A172 (cell line): ENCODE data around the gene NTM. TPM values are rescaled to one million over a fixed set of nuclear protein-coding genes. Genes with fewer than 3 reads are reported as not detected.

Experiments
- DNase-seq: peaks from one replicate; pipeline ENCODE4 v3.0.0-alpha.2; 2015; ENCODE audit warnings: low spot score
- total RNA-seq: library from RNA; depleted of rRNA; stranded (reverse); fragments of >200 nt; shearing (Covaris generic); gene quantifications from 2 replicates; pipeline ENCODE4 v1.2.3, GENCODE V29; 2014

The NTM gene
- total RNA-seq, 1 experiment from 2014 or later, result 1.4 TPM

DNA sequence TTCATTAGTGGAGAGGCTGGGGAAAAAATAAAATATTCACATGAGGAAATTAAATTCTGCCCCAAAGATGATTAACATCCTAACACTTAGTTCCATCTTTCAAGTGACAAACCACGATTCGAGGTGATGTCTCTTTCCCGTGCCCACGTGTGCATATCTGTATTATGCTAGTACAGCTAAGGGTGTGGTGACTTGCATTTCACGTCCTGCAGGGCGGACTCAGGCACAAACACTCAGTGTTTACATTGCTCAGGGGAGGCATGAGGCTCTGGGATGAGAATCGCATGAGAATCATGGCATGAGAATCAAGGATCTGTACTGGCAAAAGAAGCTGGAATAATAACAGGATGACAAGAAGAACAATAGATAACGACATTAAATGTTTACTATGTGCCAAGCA lies 179.4 kb downstream of the NTM start:
- no peak for DNase-seq

DNA sequence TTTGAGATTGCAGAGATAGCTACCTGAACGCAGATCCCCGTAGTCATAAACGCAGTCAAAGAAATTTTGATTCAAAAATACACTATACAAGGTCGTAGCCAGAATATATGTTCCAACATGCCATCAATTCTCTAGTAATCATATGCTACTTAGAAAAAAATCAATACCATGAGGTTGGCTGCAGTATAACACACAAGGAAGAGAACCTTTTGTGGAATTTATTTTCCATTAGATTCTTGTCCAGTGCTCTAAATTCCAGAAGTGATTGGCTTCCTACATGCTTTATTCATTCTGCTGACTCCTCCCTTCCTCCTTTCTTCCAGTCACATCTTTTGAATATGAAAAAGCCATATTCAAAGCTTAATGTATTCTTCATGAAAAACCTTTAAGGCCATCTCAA lies 189.9 kb downstream of the NTM start:
- DNase-seq, result no peak

DNA sequence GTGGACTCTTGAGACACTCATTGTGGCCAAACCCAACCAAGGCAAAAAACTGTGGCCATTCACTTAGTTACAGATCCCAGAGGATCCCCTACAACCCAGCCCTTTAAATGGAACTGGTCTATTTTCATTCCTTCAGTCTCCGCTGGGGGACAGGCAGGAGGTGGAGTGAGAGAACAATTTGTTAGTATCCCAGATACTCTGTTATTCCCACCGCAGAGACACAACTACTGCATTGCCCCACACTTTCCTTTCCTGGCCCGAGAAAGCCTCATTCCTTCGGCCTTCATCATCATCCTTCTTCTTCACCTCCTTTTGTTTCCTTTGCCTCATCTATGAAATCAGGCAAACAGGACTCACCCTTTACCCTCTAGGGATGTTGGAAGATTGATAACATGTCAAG lies 191.1 kb downstream of the NTM start:
- DNase-seq, result no peak

DNA sequence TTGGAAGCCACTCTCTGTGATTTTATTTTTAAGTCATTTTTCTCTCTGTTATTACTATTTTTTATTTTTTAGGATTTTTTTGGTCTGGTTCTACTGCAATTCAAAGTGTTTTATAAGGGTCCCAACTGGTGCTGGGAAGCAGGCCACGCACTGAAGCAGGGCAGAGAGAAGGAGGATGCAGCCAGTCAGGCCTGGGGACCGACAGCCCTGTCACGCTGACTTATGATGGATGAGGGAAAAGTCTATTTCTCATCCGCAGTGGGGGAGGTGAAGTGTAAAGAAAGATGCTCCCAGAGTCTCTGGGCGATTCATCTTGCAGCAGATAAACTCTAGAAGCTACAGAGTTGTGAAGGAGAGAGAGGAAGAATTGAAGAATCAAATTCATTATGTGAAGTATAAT lies 191.6 kb downstream of the NTM start:
- no peak for DNase-seq

DNA sequence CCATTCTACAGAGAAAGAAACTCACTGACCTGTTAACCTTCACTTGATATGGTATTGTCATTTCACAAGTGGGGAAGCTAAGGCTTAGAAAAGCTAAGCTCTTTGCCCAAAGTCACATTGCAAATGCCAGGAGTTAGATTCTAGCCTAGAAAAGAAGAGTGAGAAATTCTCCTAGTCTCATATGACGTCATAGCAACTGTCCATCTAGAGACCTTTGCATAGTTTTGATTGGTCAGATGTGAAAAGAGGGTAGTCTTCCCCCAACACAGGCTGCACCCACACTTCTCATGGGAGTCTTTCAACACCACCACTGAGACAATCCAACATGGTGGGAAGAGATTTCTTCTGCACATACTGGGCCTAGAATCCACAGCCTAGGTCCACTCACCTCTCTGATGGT lies 197.9 kb downstream of the NTM start:
- no peak for DNase-seq

DNA sequence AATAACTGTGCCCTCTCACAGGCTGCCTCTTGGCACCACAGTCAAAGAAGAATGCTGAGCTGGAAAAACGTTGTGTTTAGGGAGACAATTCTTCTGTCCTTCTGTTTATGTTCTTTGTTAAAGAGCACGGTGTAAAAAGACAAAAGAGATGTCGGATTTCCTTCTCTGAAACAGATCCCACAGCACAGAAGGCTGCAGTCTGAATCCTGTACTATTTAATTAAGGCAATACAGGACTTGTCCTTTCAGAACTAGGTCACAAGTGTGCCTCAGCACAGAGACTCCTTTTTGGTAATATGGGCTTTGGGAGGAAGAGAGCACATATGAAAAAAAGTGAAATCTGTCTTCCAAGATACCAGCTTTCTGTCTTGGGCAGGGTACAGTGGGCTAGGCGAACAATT lies 201.2 kb downstream of the NTM start:
- DNase-seq, result no peak

DNA sequence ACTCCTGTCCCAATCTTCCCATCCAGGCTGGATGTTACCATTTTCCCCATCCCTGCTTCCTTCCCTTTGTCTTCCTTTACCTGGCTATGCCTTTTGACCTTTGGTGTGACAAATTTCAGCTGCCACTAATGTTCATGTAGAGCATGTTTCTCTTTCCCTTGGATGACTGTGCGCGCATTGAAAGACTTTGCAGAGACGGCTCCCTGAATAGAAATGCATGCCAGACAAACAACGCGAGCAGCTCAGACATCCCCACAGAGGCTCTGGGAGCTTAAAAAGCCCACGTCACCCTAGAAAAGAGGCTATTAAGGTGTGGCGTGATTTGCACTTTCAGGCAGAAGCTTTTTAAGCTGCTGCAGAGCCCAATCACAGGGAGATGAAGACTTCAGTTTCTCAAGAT lies 202.0 kb downstream of the NTM start:
- no peak for DNase-seq

DNA sequence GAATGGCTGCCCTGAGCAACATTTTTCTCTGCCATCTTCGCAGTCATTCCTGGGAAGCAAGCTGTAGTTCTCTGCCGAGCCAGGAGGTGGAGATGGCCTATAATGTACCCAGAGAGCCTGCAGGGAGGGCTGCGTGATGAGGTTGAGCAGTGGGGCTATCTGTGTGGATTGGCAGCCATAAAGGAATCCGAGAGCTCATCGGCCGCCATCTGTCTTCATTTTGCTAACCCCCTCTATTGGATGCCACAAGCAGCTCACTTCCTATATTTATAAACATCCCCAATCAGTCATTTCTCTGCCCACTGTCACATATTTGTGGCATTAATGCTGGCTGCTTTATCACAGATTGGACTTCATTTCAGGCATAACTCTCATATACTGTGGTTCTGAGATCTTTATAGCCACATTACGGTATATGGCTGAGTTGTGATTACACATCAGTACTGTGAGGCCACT lies 209.5 kb downstream of the NTM start:
- DNase-seq, result peak; percentile 1

DNA sequence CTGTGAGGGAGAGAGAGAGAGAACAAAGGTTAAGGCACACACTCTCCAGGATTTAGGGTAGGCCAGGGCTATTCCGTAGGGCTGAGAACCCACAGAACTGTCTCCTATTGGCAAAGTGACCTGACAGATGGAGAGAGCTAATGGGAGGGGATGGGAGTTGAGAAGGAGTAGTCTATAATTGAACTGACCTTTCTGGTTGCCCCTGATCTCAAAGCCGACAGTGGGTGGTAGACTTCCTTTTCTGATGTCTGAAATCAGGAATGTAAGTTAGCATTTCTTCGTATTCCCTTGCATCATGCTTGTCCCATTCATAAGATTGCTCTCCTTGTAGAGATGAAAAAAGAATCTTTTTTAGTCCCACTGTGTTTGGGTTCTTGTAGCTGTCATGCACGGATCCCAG lies 210.1 kb downstream of the NTM start:
- DNase-seq, result no peak

DNA sequence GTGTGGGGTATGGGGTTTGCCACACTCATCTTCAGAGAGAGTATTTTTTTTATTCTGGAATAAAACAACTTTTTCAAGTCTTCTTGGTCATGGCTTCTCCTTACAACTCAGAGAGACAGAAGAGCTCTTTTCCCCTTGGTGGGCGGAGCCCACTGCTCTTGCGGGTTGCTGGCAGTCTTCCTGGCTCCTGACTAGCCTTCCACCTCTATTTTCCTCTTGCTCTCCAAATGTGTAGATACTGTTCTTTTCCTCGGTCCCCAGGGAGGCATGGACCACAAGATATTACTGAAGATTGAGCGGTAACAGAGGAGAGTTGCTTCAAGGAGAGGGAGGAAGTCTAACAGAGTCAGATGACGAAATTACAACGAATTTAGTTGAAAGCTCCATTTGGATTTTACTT lies 210.6 kb downstream of the NTM start:
- DNase-seq, result no peak

DNA sequence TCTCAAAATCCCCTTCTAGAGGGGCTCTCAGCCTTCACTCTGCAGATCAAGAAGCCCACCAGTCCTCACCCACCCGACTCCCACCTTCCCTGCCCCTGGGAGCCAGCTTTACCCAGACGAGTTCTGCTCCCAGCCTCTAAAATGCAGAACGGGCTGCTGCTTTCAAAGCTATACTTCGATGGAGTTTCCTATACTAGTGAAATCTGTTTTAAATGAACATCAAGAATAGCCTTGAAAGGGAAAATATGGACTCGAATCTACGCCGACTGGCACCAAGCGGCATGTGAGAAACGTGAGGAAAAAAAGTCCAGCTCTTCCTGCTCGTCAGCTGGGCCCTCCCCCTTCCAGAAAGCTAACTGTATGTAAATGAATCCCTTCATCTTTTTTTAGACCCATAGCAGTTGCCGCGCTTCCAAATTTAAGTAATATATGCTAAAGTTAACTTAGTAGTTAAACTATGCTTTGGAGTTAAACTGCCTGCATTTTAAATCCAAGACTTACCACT lies 211.7 kb downstream of the NTM start:
- no peak for DNase-seq

DNA sequence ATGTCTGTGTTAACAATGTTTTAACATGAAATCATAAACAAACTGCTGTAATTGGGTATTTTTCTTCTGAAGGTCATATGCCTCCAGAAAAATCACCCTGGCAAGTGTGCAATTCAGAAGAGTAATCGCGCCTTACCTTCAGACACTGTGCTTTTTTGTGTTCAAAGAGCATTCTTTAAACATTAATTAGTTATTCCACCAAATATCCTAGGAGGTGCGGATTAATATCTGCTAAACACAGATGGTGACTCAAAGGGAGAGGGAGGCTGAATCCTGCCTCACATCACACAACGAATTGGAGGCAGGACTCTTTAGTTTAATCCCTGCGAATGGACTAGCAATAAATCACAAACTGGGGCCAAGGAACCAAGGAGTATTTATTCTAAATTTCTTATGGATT lies 213.0 kb downstream of the NTM start:
- DNase-seq, result no peak

DNA sequence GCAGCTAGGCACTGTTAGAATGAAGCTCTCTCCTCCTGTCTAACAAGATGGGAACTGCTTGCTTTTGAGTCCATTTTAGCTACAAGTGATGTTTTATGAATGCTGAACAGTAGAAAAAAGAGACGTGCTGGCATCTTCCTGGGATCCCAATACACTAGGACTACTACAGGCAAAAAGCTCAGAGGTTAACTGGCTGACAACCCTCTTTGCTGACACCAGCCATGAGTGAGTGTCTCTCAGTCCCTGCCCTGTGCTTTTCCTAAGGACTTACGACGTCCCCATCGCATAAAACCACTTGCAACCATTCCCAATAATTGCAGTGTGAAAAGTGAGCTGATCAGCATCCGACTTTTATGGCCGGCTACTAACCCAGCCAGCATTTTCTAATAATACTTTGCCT lies 213.5 kb downstream of the NTM start:
- DNase-seq, result no peak

DNA sequence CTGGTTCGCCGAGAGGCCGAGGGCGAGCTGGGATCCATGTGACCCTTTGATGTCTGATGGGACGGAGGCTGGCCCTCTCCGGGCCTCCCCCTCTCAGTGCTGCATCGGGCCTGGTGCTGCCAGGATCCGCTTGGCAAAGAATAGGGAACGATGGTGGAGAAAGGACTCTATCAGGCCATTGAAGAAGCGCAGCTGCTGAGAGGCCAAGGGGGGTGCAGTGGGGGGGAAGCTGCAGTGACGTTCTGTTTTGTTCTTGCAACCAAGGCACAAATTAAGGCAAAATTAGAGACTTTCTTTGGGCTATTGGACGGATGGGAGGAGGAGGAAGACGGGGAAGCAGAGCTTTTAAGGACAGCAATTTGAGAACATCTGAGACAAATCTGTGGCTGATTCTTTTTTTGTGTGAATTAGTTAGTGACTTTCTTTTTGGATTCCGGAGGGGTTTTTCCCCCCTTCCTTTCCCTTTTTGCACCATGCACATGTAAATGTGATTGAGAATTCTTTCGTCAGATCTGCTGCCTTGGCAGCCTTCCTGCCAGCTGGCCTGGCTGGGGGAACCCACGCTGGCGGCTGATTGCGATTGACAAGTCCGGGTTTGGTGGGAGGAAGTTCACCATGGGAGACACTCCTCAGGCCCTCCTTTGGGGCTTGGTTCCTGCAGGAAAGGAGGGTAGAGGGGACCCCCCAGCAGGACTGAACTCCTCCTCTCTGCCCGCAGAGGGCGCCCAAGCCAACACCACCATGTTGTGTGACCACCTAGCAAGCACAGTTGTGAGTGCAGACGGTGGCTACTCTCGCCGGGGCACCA lies 214.6 kb downstream of the NTM start:
- no peak for DNase-seq

DNA sequence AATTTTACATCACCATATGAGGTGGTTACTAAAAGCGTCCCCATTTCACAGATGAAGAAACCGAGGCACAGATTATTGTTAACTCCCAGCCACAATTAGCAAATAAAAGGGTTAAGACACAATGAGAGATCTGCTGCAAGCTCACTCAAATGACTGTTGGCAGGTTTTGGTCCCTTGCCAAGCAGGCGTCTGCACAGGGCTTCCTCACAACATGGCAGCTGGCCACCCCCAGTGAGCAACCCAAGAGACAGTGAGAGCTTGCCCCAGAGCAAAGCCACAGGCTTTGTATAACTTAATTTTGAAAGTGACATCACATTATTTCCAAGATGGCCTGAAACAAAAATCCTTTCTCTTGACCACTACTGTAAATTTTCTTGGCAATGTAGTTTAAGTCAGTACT lies 217.6 kb downstream of the NTM start:
- DNase-seq, result no peak

DNA sequence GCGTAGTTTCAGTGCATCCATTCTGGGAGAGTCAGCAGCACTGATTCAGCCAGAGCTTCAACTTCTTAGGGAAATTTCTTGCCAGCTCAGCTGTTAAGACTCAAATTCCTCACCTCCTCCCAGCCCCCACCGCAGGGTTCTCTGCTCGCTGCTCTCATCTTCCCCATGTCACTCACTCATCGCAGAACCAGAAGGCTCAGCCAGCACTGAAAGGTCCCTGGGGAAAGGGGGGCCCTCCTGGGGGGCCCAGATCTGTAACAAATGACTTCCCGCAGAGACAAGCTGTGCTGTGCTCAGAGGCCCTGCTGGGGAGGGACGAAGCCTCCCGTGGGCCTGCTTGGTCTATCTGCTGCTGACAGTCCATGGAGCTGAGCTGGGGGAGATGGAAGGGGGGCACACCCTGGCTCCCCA lies 220.6 kb downstream of the NTM start:
- DNase-seq, result no peak

DNA sequence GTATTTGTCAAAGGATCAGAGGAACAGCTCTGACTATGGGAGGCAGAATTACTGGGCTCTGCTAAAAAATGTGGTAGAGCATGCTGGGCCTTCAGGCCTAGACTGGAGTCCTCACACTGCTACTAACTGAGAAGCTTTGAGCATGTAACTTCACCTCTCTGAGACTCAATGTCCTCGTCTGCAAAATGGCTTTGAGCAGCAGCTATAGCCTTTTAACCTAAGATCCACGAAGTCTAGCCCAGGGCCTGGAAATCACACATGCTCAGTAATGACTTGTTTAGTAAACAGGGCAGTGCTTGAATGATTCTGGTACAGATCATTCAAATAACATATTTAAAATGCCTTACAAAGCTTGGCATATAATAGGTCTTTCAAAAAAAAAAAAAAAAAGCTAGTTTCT lies 221.7 kb downstream of the NTM start:
- no peak for DNase-seq

DNA sequence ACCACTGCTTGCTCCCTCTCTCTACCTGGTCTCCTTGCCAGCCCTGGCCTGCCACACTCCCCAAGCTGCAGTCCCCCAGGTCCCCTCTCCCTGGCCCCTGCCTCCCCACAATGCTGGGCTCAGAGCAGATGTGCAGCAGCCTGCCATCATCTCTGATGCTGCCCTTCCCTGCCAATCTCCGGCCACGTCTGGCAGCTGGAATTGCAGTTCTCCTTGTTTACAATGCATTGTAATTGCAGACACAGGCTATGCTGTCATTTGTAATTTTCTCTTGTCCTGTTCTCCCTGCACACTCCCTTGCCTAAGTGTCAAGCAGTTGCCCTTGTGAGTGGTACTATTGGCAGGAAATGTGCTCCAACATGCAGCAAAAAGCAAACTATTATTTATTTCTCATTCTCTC lies 222.3 kb downstream of the NTM start:
- no peak for DNase-seq

DNA sequence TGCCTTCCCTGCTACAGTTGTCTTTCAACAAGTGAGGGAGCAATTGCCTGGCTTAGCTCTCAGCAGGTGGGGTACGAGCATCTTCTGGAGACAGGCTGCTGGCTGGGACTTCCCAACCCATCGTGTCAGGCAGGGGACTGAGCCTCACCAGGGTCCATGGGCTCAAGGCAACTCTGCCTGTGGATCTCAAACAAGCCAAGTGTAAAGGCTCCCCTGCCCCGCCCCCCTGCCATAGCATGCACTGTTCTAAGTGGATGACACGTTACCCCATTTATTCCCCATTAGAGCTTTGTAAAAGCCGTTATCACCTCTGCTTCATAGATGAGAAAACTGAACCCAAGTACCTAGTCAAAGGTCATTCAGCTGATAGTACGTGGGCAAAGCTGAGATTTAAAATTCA lies 222.9 kb downstream of the NTM start:
- no peak for DNase-seq

DNA sequence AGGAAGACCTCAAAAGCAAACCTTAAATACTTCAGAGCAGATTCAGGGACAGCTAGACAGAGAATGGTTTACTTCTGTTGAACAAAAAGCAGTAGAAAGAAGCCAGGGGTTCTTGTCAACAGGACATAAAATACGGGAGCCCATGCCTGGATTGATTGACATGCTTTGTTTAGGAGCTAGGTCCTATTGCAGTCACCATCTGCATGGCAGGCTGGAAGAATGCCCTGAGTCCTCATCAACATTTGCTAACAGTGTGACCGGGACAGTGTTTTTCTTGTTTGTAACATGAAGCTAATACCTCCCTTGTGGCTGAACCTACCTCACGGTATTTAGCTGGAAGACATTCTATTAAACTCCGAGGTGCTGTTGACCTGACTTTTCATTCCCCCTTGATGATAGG lies 225.4 kb downstream of the NTM start:
- no peak for DNase-seq

DNA sequence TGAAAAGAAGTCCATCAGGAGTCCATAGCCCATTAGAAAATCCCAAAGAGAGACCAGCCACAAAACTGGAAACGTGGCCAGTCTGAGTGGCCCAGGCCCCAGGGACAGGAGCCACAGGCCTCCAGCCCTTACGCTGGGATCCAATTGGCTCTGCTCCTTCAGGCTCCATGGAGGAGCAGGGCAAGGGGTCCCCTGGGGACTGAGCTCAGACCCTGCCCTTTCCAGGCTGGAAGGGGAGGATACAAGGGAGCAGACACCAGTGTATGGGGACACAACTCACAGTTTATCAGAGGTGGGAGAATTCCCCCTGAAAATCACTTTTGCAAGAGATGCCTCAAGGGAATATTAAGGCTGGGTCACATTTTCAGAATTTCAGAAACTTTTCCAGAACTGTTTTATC lies 227.5 kb downstream of the NTM start:
- no peak for DNase-seq

DNA sequence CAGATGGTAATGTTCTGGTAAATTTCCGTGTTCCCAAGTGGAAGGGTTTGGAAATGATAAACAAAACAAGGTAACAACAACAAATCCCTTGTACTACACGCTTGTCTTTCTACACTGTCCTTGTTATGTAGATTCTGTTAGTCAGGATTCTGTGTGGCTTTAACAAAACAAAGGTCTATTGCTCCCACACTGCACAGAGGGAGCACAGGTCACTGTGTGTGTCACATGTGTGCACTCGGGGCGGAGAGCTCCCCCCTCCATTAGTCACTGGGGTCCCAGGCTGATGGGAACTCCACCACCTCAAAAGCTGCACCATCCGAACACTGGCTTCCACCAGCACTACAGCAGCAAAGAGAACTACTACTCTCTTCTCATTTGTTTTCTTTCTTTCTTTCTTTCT lies 227.9 kb downstream of the NTM start:
- DNase-seq, result no peak

DNA sequence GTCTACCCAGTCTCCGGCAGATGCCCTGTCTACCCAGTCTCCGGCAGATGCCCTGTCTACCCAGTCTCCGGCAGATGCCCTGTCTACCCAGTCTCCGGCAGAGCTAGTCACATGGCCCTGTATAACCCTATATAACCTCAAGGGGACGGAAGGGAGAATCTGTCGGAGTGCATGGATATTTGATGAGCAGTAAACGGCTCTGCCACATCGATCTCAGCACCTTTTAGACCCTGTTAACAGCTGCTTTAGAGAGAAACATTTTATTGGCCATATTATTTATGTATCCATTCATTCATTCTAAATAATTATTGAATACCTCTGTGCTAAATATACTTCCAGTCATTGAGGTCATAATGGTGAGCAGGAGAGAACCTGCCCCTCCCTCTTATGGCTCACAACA lies 228.9 kb downstream of the NTM start:
- DNase-seq, result no peak

DNA sequence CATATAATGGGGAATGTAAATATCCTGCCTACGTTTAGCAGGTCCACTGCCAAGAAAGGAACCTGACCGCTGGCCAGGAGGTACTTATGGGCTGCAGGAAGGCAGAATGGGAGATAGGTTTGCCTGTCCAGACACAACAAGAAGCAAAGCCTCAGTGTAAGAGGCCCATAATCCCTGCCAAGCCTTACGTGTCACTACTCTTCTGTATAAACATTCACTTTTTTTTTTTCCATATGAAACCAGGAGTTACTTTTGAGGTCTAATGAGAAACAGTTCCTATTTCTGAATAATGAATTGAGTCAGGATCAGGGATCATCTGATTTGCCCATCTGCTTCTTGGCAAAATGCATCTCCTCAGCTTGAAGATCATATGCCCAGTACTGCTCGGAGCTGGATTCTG lies 230.2 kb downstream of the NTM start:
- no peak for DNase-seq
